Measurements from ENCODE around the gene SPTAN1. TPM values are rescaled to one million over a fixed set of nuclear protein-coding genes. Genes with fewer than 3 reads are reported as not detected.

SPTAN1 gene
- total RNA-seq, 1 donor from 2014 or later: 161 TPM

GRCh38 chr9:128677794-128678193, 125.4 kb downstream of the SPTAN1 start:
- no peak for ATAC-seq

Other genes with a start within 250 kb of the SPTAN1 start
- gene TRUB2, start 230.1 kb upstream of the SPTAN1 start, total RNA-seq: 40.3 TPM
- gene COQ4, start 229.7 kb upstream of the SPTAN1 start, total RNA-seq: 61.7 TPM
- gene SLC27A4, start 212.1 kb upstream of the SPTAN1 start, total RNA-seq: 58.8 TPM
- gene URM1, start 181.2 kb upstream of the SPTAN1 start, total RNA-seq: 38.5 TPM
- 5.5 TPM for gene CERCAM, start 131.7 kb upstream of the SPTAN1 start, total RNA-seq
- gene ODF2, start 96.6 kb upstream of the SPTAN1 start, total RNA-seq: 14.5 TPM
- 22.5 TPM for gene GLE1, start 47.9 kb upstream of the SPTAN1 start, total RNA-seq
- gene DYNC2I2, start 104.3 kb downstream of the SPTAN1 start, total RNA-seq: 37.0 TPM
- gene SET, start 136.6 kb downstream of the SPTAN1 start, total RNA-seq: 267 TPM
- gene PKN3, start 149.9 kb downstream of the SPTAN1 start, total RNA-seq: 2.5 TPM
- gene ZDHHC12, start 171.5 kb downstream of the SPTAN1 start, total RNA-seq: 54.4 TPM
- 23.2 TPM for gene ZER1, start 219.3 kb downstream of the SPTAN1 start, total RNA-seq
- 15.5 TPM for gene TBC1D13, start 234.7 kb downstream of the SPTAN1 start, total RNA-seq